Measurements from ENCODE around the gene STXBP1.

STXBP1 gene

GRCh38 chr9:127611899-127612790 lies at the start of gene STXBP1:
TSS of gene STXBP1 (plus strand) at chr9:127612277. CDS start at chr9:127612404, 127 bp downstream.
- DNase-seq (ENCODE audit: low spot score): peak; percentile 99

- DNase-seq (ENCODE audit: low spot score): no peak
Measured at GRCh38 chr9:127562279-127562796, 49.7 kb upstream of the STXBP1 start.

DNA sequence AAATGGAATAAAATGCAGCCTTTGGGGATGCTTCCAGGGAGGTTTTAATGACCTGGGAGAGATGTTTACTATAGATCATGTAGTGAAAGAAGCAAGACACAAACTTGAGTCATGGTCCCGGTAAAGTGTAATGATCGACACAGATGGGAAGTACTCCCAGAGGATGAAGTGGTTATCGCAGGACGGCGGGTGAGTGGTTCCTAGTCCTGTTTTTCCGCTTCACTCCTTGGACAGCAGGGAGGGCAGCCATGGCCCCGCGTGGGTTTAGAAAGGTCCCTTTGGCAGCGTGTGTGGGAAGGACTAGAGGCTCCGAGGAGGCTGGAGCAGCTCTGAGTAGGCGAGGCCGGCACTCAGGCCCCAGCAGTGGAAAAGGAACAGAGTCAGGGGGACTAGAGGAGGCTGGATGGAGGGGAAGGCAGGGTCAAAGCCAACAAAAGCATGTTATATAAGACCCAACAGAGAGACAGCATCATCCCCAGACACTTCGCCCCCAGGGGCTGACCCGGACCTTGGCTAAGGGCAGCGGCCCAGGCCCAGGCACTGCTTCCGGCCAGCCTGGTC lies 49.2 kb upstream of the STXBP1 start:
- no peak for DNase-seq (ENCODE audit: low spot score)

- no peak for DNase-seq (ENCODE audit: low spot score)
Measured at GRCh38 chr9:127563579-127563978, 48.5 kb upstream of the STXBP1 start.

- no peak for DNase-seq (ENCODE audit: low spot score)
Measured at GRCh38 chr9:127565231-127565630, 46.8 kb upstream of the STXBP1 start.

- DNase-seq (ENCODE audit: low spot score): no peak
Measured at GRCh38 chr9:127566351-127567001, 45.6 kb upstream of the STXBP1 start.

GRCh38 chr9:127567035-127567729 lies 44.9 kb upstream of the STXBP1 start:
- peak; percentile 65 for DNase-seq (ENCODE audit: low spot score)

GRCh38 chr9:127567730-127568617 lies 44.1 kb upstream of the STXBP1 start:
- DNase-seq (ENCODE audit: low spot score): peak; percentile 47

GRCh38 chr9:127568618-127568970 lies 43.5 kb upstream of the STXBP1 start:
- no peak for DNase-seq (ENCODE audit: low spot score)

- DNase-seq (ENCODE audit: low spot score): peak; percentile 99
Measured at GRCh38 chr9:127568971-127569885, 42.8 kb upstream of the STXBP1 start.

- DNase-seq (ENCODE audit: low spot score): no peak
Measured at GRCh38 chr9:127569886-127570401, 42.1 kb upstream of the STXBP1 start.

- no peak for DNase-seq (ENCODE audit: low spot score)
Measured at GRCh38 chr9:127570533-127571111, 41.5 kb upstream of the STXBP1 start.

- no peak for DNase-seq (ENCODE audit: low spot score)
Measured at GRCh38 chr9:127571971-127572370, 40.1 kb upstream of the STXBP1 start.

- DNase-seq (ENCODE audit: low spot score): peak; percentile 70
Measured at GRCh38 chr9:127572961-127573721, 38.9 kb upstream of the STXBP1 start.

GRCh38 chr9:127574072-127574993 lies 37.7 kb upstream of the STXBP1 start:
- peak; percentile 62 for DNase-seq (ENCODE audit: low spot score)

DNA sequence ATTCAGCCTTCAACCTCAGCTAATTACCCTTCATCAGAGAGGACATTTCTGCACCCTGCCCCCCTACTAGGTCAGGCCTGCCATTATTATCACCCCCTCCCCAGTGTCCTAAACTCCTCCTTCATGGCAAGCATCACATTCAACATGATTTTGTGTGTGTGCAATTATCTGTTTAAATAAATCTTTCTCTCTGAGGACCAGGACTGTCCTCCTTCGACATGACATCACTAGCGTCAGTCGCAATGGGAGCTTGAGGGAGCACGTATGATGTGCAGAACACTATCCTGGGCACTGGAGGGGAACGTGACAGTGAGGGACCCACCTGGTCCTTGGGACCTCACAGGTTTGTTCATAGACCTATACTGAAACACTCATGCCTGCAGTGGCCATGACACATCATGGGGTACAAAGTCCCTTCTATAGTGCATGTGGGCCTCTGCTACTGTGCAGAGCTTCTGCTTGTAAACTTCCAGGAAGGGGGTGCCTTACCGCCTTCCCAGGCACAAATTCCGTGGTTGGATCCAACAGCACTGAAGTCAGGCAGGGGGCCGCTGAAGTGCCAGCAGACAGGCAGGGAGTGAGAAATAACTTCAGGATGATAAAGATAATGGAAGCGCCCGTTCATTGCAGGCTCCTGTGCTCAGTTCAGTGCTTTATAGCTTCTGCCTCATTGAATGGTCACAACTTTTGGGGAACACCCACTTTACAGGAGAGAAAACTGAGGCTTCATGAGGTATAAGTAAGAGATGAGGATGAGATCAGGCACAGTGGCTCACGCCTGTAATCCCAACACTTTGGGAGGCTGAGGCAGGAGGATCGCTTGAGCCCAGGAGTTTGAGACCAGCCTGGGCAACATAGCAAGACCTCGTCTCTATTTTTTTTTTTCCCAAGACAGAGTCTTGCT lies 36.0 kb upstream of the STXBP1 start:
- no peak for DNase-seq (ENCODE audit: low spot score)

Measured in GM03348 (cell line).